Measurements from ENCODE around the gene MINK1. TPM values are rescaled to one million over a fixed set of nuclear protein-coding genes. Genes with fewer than 3 reads are reported as not detected.
A peak's percentile ranks its signal among the peaks of the same experiment; 100 is the strongest.

MINK1 gene
- total RNA-seq, 1 donor from 2014 or later, result 65.3 TPM

DNA sequence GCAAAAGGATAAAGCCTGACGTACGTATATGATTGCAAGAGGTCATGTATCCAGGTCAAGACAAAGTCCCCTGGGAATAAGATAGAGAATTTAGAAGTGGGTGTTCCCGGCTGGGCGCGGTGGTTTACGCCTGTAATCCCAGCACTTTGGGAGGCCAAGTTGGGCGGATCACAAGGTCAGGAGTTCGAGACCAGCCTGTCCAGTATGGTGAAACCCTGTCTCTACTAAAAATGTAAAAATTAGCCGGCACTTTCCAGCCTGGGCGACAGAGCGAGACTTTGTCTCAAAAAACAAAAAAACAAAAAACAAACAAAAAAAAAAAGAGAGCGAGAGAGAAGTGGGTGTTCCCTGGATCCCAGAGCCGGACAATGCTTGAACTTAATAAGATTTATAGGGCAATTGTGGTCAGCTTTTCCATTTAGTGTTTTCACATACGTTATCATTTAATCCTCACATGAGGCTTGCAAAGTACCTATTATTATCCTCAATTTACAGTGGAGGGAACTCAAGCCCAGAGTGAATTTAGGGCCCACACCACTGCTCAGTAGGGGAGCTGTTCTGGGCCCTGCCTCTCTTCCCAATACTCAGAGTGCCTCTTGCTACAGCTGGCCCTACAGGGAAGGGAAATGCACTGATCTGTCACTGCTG is 44.9 kb upstream of the MINK1 start:
- no peaks in the 10 kb centered on the region for H3K36me3 Mint-ChIP-seq (ENCODE audit: low read depth)
- POLR2A ChIA-PET, result interaction anchor here (0.6 to 2.4 kb wide), 4 partner anchors 19 to 101 kb away, joined by 6 to 20 read pairs (median 8); partner anchors contain the start of genes MED11, PELP1 and PLD2
- ATAC-seq (ENCODE audit: low read depth), result no peak
- DNase-seq, result no peak
- peak overlapping the region; percentile 20 for H3K4me3 Mint-ChIP-seq
- TF ChIP-seq CTCF (IDR thresholded peaks at IDR 0.05), result no peak
- intact Hi-C loops (cut with micrococcal nuclease), result no loop called here
- no peak overlapping the region for H3K27ac Mint-ChIP-seq
- CTCF ChIA-PET, result interaction anchor here (0.6 to 1.7 kb wide), 2 partner anchors 32 to 111 kb away, joined by 3 to 4 read pairs; no protein-coding TSS in a partner anchor
- H3K27me3 Mint-ChIP-seq, result peaks cover 29% of the 10 kb centered on the region
- H3K9me3 Mint-ChIP-seq, result no peaks in the 10 kb centered on the region
- peaks cover 19% of the 10 kb centered on the region for H3K4me1 Mint-ChIP-seq

DNA sequence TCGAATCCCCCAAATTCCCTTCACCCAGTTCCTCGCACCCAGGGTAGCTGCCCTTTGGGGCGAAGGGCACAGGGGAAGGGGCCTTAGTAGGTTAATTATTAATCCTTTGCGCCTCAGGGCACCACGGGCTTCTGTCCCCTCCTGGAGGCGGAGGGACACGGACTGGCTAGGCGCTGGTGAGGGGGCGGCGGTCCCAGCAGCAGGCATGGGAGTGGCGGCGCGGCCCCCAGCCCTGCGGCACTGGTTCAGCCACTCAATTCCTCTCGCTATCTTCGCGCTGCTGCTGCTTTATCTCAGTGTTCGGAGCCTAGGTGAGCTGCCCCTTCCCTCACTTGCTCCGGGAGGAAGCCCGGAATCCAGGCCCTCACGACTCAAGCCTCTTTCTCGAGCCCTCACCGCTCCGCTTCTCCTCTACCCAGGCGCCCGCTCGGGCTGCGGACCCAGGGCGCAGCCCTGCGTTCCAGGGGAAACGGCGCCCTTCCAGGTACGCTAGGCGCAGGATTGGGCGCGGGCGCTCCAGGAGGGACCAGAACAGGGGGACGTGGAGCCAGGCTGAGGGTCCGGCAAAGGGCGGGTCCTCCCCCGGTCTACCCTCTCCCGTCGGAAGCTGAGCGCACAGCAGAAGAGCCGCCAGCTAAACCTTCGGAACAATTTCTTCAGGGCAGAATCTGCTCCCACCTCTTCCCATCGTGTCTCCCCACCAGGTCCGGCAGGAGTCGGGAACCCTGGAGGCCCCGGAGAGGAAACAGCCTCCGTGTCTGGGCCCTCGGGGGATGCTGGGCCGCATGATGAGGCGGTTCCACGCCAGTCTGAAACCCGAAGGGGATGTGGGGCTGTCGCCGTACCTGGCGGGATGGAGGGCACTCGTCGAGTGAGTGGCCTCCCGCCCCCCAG is 44.1 kb upstream of the MINK1 start, which contains the start of gene GLTPD2:
TSS of gene GLTPD2 (plus strand) at position 158 of the 894 bp plus-strand sequence. CDS start at position 206, 48 bp downstream.
- H3K4me1 Mint-ChIP-seq, result peaks cover 19% of the 10 kb centered on the region
- no peak for ATAC-seq (ENCODE audit: low read depth)
- DNase-seq, result no peak
- no peaks in the 10 kb centered on the region for H3K9me3 Mint-ChIP-seq
- H3K36me3 Mint-ChIP-seq (ENCODE audit: low read depth), result no peaks in the 10 kb centered on the region
- peaks cover 23% of the 10 kb centered on the region for H3K27me3 Mint-ChIP-seq
- ChIA-PET POLR2A (interaction anchor here (0.6 to 2.4 kb wide), 10 partner anchors 11 to 368 kb away, joined by 3 to 20 read pairs (median 6); partner anchors contain the start of genes ARRB2, MED11, PELP1 and PLD2), CTCF (interaction anchor here (0.6 to 2.0 kb wide), 14 partner anchors 11 to 112 kb away, joined by 3 to 17 read pairs (median 4); partner anchors contain the start of genes ARRB2, C17orf107, MED11 and PLD2)
- H3K4me3 Mint-ChIP-seq, result peak within 1 kb of the TSS; percentile 77
- intact Hi-C loops (cut with micrococcal nuclease), result no loop called here
- H3K27ac Mint-ChIP-seq, result no peak within 1 kb of the TSS
- TF ChIP-seq CTCF (IDR thresholded peaks at IDR 0.05), result no peak

DNA sequence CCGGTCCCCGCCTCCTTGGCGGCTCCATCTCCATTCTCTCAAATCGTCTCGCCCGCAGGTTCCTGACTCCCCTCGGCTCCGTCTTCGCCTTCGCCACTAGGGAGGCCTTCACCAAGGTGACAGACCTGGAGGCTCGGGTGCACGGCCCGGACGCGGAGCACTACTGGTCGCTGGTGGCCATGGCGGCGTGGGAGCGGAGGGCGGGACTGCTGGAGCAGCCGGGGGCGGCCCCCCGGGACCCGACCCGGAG is 43.5 kb upstream of the MINK1 start:
- Mint-ChIP-seq H3K27me3 (peaks cover 19% of the 10 kb centered on the region), H3K4me1 (peaks cover 19% of the 10 kb centered on the region), H3K9me3 (no peaks in the 10 kb centered on the region), H3K36me3 (ENCODE audit: low read depth) (no peaks in the 10 kb centered on the region), H3K4me3 (peak overlapping the region; percentile 77), H3K27ac (no peak overlapping the region)
- DNase-seq (no peak), ATAC-seq (ENCODE audit: low read depth) (no peak)
- POLR2A ChIA-PET, result interaction anchor here (0.6 to 2.4 kb wide), 15 partner anchors 10 to 369 kb away, joined by 3 to 20 read pairs (median 4); partner anchors contain the start of genes ARRB2, C17orf107, CXCL16 and MED11
- CTCF ChIA-PET, result interaction anchor here (0.6 to 2.0 kb wide), 14 partner anchors 10 to 109 kb away, joined by 3 to 17 read pairs (median 4); partner anchors contain the start of genes ARRB2, C17orf107, MED11 and PLD2
- TF ChIP-seq CTCF (IDR thresholded peaks at IDR 0.05), result no peak
- intact Hi-C loops (cut with micrococcal nuclease), result no loop called here

GRCh38 chr17:4789951-4790704 is 43.0 kb upstream of the MINK1 start:
- Mint-ChIP-seq H3K36me3 (ENCODE audit: low read depth) (no peaks in the 10 kb centered on the region), H3K9me3 (no peaks in the 10 kb centered on the region), H3K27ac (peak overlapping the region; percentile 80), H3K4me3 (peak overlapping the region; percentile 89), H3K27me3 (peaks cover 18% of the 10 kb centered on the region), H3K4me1 (peaks cover 19% of the 10 kb centered on the region)
- intact Hi-C loops (cut with micrococcal nuclease), result loop anchor here (1.0 to 2.0 kb wide), 6 partner anchors 17 to 223 kb away; partner anchors contain the start of genes ARRB2, MED11 and PLD2
- TF ChIP-seq CTCF (IDR thresholded peaks at IDR 0.05), result no peak
- ATAC-seq (ENCODE audit: low read depth) (peak; percentile 91), DNase-seq (peak; percentile 82)
- ChIA-PET POLR2A (interaction anchor here (0.6 to 2.4 kb wide), 16 partner anchors 10 to 369 kb away, joined by 3 to 20 read pairs (median 4); partner anchors contain the start of genes ARRB2, C17orf107, CXCL16 and MED11), CTCF (interaction anchor here (0.6 to 2.0 kb wide), 16 partner anchors 9 to 109 kb away, joined by 3 to 17 read pairs (median 4); partner anchors contain the start of genes ARRB2, C17orf107, MED11 and PLD2)
